ENCODE measurements around the gene PLXNA2.

DNA sequence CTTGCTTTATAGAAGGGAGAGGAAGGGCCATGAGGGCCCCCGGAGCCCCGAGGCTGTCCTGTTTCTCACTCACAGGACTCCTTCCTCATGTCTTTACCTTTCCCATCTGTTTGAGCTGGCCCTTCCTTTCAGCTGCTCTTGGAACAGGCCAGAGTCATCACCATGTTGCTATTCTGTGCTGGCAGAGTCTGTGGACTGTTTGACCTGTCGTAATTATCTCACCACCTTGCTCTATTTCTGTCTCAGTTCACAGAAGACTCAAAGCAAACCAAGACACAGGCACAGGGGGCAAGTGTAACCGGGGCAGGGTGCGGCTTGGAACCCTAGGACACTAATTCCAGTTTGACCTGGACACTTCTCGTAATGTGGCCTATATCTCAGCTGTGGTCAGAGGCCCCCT lies 228.9 kb downstream of the PLXNA2 start:
- TF ChIP-seq ZNF549 (CRISPR knock-in tag; IDR thresholded peaks at IDR 0.05) (no peak), ZNF670 (CRISPR knock-in tag; IDR thresholded peaks at IDR 0.05; ENCODE audit: borderline replicate concordance) (no peak), ZNF121 (CRISPR knock-in tag; IDR thresholded peaks at IDR 0.05) (no peak), CBX1 (IDR thresholded peaks at IDR 0.05; ENCODE audit: low read depth) (no peak), ZFP37 (CRISPR knock-in tag; IDR thresholded peaks at IDR 0.05; ENCODE audit: borderline replicate concordance) (no peak), KLF13 (CRISPR knock-in tag; IDR thresholded peaks at IDR 0.05) (no peak), ZFP82 (CRISPR knock-in tag; IDR thresholded peaks at IDR 0.05; ENCODE audit: borderline replicate concordance) (no peak)
- TF ChIP-seq, protein P1, sequence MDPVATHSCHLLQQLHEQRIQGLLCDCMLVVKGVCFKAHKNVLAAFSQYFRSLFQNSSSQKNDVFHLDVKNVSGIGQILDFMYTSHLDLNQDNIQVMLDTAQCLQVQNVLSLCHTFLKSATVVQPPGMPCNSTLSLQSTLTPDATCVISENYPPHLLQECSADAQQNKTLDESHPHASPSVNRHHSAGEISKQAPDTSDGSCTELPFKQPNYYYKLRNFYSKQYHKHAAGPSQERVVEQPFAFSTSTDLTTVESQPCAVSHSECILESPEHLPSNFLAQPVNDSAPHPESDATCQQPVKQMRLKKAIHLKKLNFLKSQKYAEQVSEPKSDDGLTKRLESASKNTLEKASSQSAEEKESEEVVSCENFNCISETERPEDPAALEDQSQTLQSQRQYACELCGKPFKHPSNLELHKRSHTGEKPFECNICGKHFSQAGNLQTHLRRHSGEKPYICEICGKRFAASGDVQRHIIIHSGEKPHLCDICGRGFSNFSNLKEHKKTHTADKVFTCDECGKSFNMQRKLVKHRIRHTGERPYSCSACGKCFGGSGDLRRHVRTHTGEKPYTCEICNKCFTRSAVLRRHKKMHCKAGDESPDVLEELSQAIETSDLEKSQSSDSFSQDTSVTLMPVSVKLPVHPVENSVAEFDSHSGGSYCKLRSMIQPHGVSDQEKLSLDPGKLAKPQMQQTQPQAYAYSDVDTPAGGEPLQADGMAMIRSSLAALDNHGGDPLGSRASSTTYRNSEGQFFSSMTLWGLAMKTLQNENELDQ (CRISPR knock-in tag; IDR thresholded peaks at IDR 0.05; ENCODE audit: borderline replicate concordance) = no peak
- TF ChIP-seq, protein P2, sequence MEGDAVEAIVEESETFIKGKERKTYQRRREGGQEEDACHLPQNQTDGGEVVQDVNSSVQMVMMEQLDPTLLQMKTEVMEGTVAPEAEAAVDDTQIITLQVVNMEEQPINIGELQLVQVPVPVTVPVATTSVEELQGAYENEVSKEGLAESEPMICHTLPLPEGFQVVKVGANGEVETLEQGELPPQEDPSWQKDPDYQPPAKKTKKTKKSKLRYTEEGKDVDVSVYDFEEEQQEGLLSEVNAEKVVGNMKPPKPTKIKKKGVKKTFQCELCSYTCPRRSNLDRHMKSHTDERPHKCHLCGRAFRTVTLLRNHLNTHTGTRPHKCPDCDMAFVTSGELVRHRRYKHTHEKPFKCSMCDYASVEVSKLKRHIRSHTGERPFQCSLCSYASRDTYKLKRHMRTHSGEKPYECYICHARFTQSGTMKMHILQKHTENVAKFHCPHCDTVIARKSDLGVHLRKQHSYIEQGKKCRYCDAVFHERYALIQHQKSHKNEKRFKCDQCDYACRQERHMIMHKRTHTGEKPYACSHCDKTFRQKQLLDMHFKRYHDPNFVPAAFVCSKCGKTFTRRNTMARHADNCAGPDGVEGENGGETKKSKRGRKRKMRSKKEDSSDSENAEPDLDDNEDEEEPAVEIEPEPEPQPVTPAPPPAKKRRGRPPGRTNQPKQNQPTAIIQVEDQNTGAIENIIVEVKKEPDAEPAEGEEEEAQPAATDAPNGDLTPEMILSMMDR (CRISPR knock-in tag; IDR thresholded peaks at IDR 0.05) = no peak

Data from HepG2 (cell line).